Hematopoietic multipotent progenitor cell treated with erythropoietin and hydrocortisone succinate and interleukin-3 and kit ligand, for 8 days (in vitro differentiated cells): Measurements from ENCODE around the gene NTNG2.

Experiments
- DNase-seq: peaks from one replicate; pipeline ENCODE4 v3.0.0-alpha.2; 2015

Gene NTNG2

GRCh38 chr9:132147331-132147730 is 14.5 kb upstream of the NTNG2 start:
- no peak for DNase-seq

GRCh38 chr9:132147839-132148238 is 14.0 kb upstream of the NTNG2 start:
- no peak for DNase-seq

DNA sequence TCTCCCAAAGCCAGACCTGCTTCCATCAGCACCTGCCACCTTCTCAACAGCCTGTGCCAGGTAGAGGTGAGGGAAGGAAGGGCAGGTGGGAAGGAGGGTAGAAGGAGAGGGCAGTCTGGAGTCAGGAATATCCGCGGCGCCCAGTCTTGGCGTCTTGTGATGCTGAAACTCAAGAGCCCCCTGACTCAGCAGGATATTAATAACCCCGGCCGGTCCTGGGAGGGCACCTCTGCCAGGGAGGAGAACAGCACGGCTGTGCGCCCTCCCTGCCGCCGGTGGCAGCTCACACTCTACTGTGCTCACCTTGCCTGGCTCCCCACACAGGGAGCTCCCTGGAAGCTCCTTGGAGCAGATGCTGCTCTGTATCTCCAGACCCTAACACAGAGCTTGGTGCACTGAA is 11.6 kb upstream of the NTNG2 start:
- DNase-seq = no peak

DNA sequence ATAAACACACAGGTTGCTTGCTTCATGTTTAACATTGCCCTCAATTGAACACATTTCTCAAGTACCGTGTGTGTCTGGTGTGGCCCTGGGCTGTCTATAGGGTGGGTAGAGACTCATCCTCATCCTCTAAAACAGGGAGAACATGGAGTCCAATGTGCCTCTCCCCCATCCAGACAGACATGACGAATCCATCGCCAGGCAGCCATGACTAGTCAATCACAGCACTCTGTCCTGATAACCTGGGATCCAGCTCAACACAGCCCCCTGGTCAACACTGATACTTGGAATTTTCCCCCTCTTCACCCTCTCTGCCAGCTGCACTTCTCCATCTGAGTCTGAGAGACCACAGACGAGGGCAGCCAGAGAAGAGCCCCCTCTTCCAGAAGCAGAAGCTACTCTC is 10.7 kb upstream of the NTNG2 start:
- DNase-seq = no peak

GRCh38 chr9:132152231-132152630 is 9.6 kb upstream of the NTNG2 start:
- DNase-seq = no peak

DNA sequence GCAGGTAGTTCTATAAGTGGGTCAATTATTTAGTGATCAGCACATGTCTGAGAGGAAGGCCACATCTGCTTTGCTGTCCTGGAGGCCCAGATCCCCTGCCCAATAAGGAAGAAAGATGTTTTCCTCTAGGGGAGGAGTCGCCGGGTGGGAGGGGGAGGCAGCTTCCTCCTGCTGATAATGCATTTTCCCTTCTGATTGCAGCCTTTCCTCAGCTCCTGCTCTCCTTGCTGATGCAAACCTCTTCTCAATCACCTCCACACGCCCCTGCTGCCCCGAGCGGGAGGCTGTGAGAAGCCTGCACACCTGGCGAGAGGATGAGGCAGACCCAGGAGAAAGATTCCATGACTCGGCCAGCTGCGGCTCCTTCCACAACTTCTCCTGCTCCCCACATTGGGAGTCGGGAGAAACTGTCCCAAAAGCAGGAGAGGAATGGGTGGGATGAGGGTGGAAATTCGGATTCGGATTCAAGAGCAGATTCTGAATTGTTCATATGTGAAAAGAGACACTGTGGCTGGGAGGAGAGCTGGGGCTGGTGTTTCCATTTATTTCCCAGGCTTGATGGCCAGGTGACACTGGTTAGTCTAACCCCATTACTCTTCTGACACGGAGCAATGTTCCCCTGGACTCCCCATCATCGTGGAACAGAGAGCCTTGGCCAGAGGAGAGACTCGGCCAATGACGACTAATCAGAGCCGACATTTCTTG is 6.8 kb upstream of the NTNG2 start:
- DNase-seq = no peak

GRCh38 chr9:132155568-132155895 is 6.3 kb upstream of the NTNG2 start:
- no peak for DNase-seq

DNA sequence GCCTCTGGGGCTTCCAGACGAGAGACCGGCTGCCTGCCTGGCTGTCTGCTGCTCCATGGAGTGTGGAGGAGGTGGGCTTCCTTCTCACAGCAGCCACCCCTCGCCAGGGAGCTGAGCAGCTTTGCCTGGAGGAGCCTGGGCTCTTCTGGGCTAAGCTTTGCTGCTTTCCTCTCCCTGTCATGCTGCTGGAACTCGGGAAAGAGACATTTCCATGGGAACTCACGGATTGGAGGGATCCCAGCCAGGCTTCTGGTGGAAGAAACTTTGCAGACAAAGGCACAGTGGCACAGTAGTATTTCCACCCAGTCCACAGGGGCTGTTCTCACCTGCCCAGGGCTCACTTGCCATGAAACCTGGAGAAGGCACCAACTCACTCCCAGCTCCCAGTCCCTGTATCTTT is 5.6 kb upstream of the NTNG2 start:
- DNase-seq = no peak

DNA sequence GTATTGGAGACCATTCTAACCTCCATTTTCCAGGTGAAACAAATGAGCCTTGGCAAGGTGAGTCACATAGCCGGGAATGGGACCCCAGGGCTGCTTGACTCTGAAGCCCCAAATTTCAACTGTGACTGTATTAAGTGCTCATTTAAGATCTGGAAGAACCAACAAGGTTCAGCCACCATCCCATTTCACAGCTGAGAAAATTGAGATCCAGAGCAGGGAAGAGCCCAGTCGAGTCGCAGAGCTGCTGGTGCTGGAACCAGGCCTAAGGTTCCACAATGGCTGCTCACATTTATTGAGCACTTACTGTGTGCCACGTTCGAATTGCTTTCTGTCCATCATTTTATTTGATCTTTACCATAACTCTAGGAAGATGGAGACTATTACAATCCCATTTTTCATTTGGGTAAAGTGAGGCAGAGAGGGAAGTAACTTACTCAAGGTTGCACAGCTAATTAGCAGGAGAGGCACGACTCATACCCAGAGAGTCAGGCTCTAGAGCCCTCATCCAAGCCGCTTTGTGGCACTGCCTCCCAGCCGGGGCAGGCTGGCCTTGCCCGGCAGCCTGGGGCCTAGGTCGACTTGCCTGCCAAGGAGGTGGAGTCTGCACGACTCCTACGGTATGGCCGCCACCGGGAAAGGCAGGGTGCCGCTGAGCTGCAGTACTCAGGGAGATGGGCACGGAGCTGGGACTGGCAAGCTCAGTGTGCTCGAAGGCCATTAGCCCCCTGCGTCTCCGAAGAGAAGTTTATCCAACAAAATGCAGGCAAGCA is 4.3 kb upstream of the NTNG2 start:
- no peak for DNase-seq

DNA sequence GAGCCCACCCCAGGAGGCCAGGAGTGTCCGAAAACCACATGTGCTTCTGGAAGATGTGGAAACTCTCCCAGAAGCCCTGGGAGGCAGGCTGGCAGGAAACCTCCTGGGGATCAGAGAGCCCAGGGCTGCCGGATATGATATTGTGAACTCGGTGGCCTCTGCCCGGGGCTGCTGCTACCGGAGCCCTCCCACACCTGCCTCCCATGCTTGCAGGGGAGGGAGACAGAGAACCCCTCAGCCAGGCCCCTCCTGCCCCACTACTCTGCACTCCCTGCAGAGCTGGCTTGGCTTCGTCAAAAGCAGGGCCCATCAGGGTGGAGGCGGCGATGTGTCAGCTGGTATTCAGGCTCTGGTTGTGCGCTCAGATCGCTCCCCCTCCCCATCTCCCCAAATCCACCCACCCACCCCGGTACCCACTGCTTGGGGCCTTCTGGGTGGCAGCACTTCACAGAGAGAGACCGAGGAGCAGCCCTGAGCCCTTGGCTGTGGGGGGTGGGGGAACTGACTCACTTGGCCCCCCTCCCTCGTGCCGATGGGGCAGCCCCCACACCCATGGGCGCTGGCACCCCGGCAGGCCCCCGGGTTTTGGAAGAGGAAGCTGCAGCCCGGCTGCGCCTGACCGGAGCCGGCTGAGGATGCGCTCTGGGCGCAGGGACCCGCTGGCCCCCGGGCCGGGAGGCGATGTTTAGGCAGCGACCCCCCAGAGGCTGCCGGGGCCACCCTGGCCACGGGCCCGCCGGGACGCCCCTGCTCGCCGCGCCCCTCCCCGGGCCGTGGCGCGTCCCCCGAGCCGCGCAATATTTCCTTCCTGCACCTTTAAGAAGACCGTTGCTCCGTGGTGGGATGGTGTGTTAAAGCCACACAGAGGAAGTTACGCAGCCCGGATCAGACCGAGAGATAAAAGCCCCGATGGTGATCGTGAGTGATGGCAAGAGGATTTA is 786 bp upstream of the NTNG2 start:
- DNase-seq = peak; percentile 31

DNA sequence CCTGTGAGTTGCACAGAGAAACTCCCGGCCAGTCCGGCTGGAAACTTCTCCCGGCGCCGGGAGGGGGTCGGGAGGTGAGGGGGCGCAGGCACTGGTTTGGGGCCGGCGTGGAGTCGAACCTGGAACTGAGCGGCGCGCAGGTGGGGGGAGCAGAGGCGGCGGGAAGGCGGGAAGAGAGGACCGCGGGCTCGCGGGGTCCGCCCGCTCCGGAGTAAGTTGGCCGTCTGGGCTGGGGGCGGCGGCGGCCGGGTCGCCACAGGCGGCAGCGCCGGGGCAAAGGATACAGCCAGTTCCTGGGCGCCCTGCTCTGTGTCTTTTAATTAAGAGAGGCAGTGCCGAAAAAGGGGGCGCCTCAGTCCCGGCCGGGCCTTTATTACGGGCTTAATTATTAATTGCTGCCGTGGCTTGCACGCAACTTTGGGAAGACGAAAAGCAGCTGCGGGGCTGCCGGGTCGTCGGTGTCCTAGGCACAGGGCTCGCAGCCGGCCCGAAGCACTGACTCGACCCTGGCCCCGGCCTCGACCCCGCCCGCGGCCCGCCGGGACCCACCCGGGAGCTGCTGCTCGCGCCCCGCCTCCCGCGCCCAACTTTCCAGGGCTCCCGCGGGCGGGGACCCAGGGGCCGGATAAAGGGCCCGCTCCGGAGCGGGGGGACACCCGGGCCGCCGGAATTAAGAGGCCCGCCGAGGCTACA is 1.1 kb downstream of the NTNG2 start:
- DNase-seq = no peak

DNA sequence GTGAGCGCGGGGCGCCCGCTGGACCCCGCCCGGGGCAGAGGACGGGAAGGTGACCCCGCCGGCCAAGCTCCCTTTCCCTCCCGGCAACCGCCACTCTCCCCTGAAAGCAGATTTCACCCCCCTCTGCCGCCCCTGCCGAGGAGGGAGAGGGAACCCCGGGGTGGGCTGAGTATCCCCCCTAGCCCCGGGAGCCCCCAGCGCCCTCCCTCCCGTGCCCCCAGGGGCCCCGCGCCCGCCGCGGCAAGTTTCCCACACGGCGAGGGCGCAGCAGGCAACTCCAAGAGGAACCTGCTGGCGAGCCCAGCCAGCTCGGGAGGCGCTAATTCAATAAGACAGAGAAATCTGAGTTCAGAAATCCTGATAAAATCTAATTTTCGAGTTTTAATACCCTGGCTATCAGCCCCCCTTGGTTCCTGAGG is 1.6 kb downstream of the NTNG2 start:
- DNase-seq = no peak

DNA sequence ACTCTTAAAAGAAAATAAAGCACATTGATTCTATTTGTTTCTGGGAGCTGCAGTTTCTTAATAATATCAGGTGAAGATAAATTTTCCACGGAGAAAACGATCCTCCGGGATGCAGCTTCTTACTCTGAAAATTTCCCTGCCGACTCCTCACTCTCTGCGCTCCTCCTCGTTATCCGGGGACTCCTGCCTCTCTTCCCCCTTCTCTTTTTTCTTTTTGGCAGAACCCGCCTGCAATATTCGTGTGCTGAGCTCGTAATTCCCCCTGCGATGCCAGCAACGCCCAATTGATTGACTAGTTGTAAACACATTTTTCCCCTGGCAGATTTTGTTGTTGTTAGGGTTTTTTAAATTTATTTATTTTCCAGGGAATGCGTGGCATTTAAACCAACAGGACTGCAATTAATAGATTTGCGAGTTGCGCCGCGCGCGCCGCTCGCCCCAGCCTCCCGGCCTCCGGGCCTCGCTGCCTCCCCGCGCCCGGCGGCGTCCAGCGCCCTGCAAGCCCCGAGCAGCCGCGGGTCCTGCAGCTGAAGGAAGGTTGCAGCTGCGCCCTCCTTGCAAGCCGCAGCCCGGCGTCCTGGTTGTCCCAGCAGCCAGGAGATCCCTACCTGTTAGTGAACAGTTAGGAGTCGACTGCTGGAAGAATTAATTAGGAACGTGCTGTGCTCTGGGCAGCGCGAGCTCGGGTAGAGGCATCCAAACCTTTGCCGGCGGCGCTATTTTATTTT is 2.2 kb downstream of the NTNG2 start:
- DNase-seq = no peak

DNA sequence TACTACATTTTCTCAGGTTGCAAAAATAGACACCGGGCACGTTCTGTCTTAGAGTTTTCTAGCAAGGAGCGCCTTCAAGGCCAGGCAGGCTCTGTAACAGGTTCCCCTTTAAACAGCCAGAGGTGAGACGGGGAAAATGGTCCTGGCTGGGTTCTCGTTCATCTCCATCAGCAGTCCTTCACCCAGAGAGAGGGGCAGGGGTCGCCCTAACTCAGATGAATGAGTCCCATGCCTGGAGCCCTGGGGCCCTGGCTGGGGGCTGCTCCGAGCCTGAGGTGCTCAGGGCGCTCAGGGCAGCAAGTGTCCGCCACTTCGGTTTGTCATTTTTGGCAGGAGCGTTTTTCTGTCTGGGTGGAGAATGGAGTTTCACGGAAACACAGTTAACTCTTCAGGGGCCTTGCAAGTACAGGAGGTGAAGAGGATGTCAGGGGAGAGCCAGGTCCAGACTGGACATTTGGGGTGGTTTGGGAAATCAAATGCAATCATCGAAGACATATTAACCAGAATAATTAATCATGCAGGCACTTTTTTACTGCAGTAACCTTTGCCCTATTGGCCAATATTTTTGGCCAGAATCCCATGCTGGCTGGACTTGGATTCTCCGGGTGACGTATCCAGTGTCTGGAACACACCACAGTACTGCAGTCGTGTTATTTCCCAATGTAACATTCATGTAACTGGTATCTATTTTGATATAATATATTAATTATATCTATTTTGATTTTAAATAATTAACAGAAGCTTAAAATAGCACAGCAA is 2.9 kb downstream of the NTNG2 start:
- DNase-seq = no peak

- peak; percentile 16 for DNase-seq
Measured at GRCh38 chr9:132166599-132166998, 4.7 kb downstream of the NTNG2 start.

GRCh38 chr9:132167192-132167591 is 5.3 kb downstream of the NTNG2 start:
- no peak for DNase-seq

GRCh38 chr9:132168347-132168746 is 6.5 kb downstream of the NTNG2 start:
- DNase-seq = no peak

GRCh38 chr9:132168851-132169250 is 7.0 kb downstream of the NTNG2 start:
- no peak for DNase-seq

- DNase-seq = peak; percentile 49
Measured at GRCh38 chr9:132169672-132170392, 8.0 kb downstream of the NTNG2 start.

- no peak for DNase-seq
Measured at GRCh38 chr9:132171702-132172101, 9.8 kb downstream of the NTNG2 start.

DNA sequence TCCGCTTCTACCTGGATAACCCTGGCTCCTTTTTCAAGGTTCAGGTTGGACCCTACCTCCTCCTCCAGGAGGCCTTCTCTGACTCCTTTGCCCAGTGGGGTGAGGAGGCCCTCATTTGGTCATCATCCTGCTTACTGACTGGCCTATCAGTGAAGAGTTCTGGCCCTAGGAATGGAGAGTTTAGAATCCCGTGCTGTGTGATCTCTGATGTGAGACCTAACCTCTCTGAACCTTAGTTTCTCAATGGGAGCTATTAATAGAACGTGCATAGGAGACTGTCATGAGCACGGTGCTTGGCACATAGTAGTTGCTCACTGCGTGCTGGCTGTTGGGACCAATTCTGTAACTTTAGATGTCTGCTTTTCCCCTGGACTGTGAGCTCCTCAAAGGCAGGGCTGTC is 10.3 kb downstream of the NTNG2 start:
- DNase-seq = no peak
